GM18511 (cell line): Measurements from ENCODE around the gene CNN3.

Experiments used
- ATAC-seq: cut with Tn5 transposase; IDR thresholded peaks from one replicate; pipeline ENCODE4 v1.9.1; 2021; ENCODE audit warnings: mild to moderate bottlenecking, moderate library complexity; ENCODE audit not compliant: unreplicated experiment

Gene CNN3

DNA sequence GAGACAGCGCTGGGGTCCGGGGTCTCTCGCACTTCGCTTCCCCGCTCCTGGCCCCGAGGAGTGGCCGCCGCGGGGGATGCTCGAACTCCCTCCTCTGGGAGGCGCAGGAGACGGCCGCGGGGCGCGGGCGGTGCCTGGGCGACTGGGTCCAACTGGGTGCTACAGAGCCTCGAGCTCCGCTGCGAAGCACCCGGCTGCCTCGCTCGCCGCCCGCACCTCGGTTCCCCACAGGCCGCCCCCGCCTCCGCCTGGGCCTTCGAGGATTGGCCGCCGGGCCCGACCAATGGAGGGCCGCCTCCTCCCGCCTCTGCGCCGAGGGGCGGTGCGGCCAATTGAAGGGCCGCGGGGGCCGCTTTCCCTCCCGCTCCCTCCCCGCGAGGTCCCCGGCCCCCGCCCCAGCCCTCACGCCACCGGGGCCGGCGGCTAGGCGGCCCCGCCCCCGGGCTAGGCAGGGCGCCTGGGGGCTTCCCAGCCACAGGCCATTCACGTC is at the start of gene CNN3:
Gene CNN3 (minus strand): TSS at position 196 of the 490 bp plus-strand sequence. CDS start 216 bp downstream, outside the sequence.
- ATAC-seq = peak; percentile 89

DNA sequence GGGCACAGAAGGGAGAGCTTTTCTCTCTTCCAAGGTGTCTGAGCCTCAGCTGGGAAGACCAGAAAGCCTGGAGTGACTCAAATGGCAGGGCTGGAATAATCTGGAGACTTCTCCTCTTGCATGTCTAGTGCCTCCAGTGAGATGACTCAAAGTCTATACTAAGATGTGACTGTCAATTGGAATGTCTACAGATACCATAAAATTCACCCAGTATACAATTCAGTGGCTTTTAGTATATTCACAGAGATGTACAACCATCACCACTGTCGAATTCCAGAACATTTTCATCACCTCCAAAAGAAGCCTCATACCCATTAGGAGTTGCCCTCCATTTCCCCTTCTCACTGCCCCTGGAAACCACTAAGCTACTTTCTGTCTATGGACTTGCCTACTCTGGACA is 47.9 kb upstream of the CNN3 start:
- no peak for ATAC-seq

DNA sequence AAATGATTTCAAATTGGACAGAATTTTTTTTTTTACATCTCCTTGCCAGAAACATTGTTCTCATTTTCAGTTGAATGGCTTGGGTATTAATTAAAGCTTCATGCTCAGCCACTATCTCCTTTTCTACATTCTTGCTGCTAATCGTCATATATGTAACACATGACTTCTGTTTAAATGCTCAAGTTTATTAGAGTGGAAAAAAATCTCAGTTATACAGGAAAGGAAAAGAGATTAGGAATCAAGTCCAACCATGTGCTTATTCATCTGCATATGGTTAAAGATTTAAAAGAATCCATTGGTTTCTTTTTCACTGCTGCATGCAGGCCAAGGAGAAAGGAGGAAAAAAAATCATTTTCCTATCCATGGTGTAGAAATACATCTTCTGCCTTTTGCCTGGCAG is 47.3 kb upstream of the CNN3 start:
- ATAC-seq = no peak

DNA sequence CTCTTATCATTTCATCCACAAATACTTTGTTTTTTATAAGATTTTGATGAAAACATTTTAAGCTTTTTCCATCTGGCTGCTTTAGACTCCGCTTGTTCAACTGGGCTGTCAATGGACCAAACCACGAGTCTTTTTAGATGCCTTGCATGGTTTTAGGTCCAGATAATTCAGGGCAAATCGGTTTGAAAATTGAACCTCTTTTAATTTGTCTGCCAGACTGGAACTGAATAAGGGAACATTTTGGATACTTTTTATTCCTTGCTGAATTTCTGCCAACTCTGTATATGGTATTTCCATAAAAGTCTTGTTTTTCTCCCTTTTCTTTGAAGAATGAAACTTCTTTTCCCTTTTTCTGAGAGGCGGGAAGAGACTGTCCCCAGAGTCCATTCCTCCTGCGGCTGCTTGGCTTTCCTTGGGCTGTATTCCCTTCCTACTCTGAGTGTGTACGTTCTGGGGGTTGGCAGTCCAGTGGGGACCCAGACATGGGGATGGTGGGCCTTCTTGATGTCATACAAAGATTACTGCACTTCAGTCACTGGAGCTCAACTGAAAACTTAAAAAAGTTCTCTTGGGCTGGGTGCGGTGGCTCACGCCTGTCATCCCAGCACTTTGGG is 46.5 kb upstream of the CNN3 start:
- ATAC-seq = no peak

DNA sequence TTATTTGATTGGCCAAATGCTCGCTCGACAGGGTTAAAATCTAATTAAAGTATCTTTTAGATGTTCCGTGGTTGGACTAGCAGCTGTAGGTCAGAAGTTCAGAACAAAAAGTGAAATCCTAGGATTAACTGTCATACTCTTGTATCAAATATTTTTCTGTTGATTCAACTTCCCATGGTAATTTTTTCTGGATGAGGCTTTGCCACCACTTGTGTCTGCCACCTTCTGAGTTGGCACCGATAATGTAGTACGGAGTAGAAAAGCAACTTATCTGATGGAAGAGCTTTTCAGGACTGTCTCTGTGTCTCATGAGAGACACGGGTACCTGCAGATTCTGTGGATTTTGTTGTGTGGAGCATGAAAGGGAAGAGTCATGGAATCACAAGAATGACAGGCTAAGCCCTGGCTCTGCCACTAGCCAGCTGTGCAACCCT is 44.6 kb upstream of the CNN3 start:
- ATAC-seq = no peak

GRCh38 chr1:94970783-94971182 is 43.9 kb upstream of the CNN3 start:
- no peak for ATAC-seq

- ATAC-seq = no peak
Measured at GRCh38 chr1:94969137-94969536, 42.2 kb upstream of the CNN3 start.

DNA sequence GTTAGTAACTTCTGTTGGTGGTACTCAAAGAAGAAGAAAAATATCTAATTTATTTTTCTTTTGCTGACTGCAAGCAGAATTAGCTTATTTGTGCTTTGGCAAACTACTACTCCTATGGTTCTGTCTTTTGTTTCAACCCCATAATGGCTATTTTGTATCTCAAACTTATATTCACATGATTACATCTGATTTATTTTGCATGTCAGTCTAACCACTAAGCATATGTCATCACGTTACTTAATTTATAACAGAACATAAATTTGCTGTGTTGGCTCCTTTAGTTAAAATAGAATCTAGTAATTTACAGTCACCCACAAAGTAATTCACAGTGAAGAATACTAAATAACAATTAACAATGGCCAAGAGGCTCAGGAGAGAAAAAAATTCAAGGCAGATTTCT is 39.1 kb upstream of the CNN3 start:
- ATAC-seq = no peak

GRCh38 chr1:94963864-94964263 is 37.0 kb upstream of the CNN3 start:
- ATAC-seq = no peak

- ATAC-seq = peak; percentile 98
Measured at GRCh38 chr1:94962409-94963265, 35.7 kb upstream of the CNN3 start.

GRCh38 chr1:94961988-94962387 is 35.1 kb upstream of the CNN3 start:
- no peak for ATAC-seq

- no peak for ATAC-seq
Measured at GRCh38 chr1:94961582-94961981, 34.7 kb upstream of the CNN3 start.

DNA sequence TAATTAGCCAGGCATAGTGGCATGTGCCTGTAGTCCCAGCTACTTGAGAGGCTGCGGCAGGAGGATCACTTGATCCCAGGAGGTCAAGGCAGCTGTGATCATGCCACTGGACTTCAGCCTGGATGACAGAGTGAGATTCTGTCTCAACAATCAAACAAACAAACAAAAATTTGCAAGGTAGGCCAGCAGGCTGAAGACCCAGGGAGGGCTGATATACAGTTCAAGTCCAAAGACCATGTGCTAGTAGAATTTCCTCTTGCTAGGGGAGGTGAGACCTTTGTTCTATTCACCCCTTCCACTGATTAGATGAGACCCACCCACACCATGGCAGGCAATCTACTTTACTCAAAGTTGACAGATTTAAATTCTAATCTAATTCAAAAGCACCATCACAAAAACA is 31.2 kb upstream of the CNN3 start:
- no peak for ATAC-seq

DNA sequence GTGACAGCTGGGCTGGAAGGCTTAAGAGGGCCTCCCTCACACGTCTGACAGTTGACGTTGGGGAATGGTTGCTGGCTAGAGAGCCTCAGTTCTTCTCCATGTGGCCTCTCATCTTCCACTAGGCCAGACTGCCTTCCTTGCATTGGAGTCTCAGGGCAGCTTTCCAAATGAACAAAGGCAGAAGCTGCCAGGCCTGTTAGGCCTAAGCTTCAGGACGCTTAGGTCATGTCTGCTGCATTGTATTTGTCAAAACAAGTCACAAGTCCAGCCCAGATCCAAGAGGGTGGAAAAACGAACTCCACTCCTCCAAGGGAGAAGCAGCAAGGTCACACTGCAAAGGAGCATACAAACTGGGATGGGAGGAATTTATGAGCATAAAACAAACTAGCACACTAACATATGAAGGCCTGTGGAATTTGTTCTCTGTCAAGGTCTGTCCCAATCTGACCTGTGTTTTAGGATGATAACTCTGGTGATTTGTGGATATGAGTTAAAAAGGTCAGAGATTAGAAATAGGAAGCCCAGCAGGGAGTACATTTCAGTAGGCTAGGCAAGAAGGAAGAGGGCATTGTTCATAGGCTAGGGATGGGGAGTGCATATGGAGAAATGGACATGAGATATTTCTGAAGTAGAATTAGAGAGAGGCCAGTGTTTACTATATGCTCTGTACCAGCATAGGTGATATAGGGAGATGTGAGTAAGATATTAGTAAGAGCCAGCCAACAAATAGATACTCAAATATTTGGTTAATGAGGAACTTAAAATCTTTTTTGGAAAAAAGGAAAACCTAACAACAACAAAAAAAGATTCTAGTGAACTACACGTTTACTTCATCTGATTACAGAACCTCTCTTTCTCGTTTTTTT is 29.1 kb upstream of the CNN3 start:
- ATAC-seq = no peak

DNA sequence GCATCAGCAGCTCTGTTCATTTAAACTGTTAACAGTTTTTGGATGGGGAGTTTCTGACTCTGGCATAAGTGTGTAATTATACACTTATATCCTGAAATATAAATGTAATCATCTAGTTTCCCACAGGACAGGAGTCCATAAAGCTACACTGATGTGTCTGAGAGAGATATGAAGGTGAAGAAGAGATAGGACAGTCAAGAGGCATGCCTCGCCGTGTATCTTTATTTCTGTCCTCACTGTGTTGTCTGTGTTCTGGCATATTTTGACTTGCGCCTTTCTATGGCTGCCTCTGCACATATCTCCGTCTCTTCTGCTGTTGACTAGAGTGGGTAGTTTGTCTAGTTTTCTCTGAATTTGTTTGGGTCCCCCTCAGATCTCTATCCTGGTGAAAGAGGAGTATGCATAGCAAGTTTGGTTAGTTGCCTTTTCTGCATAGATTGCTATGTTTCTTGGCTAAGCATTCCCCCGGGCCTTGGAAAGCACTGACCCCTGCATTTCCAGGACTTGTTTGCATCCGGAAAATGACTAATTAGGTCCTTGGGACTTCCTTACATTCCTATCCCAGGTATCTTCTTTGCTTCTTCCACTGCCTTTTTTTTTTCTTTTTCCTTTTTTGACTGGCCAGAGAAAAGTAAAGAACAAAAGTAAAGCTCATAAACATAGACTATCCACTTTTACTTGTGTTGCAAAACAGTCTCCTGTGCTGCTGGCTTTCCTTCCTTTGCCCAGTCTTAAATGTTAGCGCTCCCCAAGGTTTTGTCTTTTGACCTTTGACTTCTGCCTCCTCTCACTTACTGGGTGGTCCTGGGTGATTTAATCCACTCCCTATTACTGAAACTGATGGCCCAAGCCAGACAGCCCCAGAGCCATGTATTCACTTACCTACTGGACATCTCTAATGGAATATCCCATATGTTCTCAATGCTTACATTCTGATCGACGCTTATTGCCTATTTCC is 27.6 kb upstream of the CNN3 start:
- ATAC-seq = no peak

GRCh38 chr1:94953746-94954145 is 26.8 kb upstream of the CNN3 start:
- ATAC-seq = no peak

GRCh38 chr1:94953107-94953506 is 26.2 kb upstream of the CNN3 start:
- ATAC-seq = no peak

- no peak for ATAC-seq
Measured at GRCh38 chr1:94952539-94952938, 25.6 kb upstream of the CNN3 start.

- ATAC-seq = no peak
Measured at GRCh38 chr1:94951509-94952208, 24.7 kb upstream of the CNN3 start.

DNA sequence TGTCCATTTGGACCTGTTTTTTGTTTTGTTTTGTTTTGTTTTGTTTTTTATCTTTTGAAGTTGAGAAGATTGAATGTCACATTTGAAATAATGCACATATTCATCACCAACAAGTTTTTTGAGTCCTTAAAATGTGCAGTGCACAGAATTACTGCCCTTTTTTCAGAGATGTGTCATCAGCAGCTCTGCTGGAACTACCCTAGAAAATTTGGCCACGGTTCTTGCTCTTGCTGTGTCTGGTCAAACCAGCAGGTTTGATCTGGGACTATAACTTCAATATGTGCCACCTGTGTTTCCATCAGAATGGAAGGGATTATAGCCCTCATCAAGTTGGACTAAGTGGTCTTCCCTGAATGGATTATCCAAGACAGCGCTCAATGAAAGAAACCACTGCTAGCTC is 24.1 kb upstream of the CNN3 start:
- ATAC-seq = no peak
